GM12875 (cell line): Measurements from ENCODE around the gene SLC2A5.

Experiments
- H3K4me3 ChIP-seq: one replicate; pipeline ENCODE4 v1.5.1; 2011; ENCODE audit warnings: low read depth, low read length, control low read depth
- TF ChIP-seq, protein P1 (sequence below): IDR thresholded peaks from 2 replicates; pipeline ENCODE4 v1.5.1; 2011; ENCODE audit warnings: low read depth, mild to moderate bottlenecking, control low read depth, inconsistent platforms, low read length, moderate library complexity, borderline replicate concordance; ENCODE audit not compliant: insufficient read depth

Gene SLC2A5

GRCh38 chr1:9087411-9088125 is 18.1 kb upstream of the SLC2A5 start:
- no peak overlapping the region for H3K4me3 ChIP-seq
- TF ChIP-seq, protein P1, sequence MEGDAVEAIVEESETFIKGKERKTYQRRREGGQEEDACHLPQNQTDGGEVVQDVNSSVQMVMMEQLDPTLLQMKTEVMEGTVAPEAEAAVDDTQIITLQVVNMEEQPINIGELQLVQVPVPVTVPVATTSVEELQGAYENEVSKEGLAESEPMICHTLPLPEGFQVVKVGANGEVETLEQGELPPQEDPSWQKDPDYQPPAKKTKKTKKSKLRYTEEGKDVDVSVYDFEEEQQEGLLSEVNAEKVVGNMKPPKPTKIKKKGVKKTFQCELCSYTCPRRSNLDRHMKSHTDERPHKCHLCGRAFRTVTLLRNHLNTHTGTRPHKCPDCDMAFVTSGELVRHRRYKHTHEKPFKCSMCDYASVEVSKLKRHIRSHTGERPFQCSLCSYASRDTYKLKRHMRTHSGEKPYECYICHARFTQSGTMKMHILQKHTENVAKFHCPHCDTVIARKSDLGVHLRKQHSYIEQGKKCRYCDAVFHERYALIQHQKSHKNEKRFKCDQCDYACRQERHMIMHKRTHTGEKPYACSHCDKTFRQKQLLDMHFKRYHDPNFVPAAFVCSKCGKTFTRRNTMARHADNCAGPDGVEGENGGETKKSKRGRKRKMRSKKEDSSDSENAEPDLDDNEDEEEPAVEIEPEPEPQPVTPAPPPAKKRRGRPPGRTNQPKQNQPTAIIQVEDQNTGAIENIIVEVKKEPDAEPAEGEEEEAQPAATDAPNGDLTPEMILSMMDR = no peak

GRCh38 chr1:9086796-9087195 is 17.4 kb upstream of the SLC2A5 start:
- H3K4me3 ChIP-seq = no peak overlapping the region
- TF ChIP-seq, protein P1 = no peak

GRCh38 chr1:9086045-9086444 is 16.6 kb upstream of the SLC2A5 start:
- TF ChIP-seq, protein P1 = no peak
- no peak overlapping the region for H3K4me3 ChIP-seq

DNA sequence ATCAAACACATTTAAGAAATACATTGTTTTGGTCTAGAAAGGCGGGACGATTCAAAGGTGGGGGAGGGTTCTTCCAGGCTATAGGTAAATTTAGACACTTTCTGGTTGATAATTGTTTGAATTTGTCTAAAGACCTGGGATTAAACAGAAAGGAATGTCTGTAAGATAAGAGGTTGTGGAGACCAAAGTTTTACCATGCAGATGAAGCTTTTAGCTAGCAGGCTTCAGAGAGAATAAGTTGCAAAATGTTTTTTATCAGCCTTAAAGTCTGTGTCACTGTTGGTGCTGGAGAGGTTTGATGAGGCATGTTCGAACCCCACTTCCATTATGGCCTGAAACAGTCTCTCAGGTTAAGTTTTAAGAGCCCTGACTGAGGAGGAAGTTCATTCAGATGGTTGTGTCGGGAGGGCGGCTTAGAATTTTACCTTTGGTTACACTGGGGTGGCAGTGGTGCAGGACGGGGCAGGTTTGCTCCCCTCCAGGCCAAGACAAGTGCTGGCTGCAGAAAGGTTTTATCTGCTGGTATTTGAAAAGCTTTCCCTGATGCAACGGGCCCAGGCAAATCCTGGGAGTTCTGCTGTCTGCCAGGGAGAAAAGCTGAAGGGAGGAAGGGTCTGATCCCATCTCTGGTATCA is 16.0 kb upstream of the SLC2A5 start:
- H3K4me3 ChIP-seq = no peak overlapping the region
- TF ChIP-seq, protein P1 = no peak

DNA sequence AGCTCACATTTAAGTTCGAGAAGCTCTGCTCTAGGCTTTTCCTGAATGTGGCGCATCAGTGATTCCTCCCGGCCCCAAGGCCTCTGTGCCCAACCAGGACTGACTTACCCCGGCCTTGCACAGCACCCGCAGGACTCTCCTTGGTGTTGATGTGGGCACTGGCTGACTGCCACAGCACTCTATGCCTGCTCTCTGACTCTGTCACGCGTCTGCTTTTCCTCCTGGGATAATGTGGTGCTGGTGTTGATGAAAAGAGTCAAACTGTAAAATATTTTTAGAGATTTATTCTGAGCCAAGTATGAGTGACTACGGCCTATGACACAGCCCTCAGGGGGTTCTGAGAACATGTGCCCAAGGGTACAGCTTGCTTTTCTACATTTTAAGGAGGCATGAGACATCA is 15.5 kb upstream of the SLC2A5 start:
- no peak overlapping the region for H3K4me3 ChIP-seq
- TF ChIP-seq, protein P1 = no peak

GRCh38 chr1:9081473-9081872 is 12.0 kb upstream of the SLC2A5 start:
- TF ChIP-seq, protein P1 = no peak
- no peak overlapping the region for H3K4me3 ChIP-seq
